DMS 273 treated with DMSO at 0.1 percent for 48 hours (cell line): ENCODE measurements around the gene TMEM238.
"Not testable (repeated sequence)": the region's sequence is repeated elsewhere in the genome, so short reads cannot be mapped to it uniquely, and the experiment has no call there.

ENCODE experiments used
- DNase-seq: peaks from one replicate; lab custom pipeline; 2025; lab: John Stamatoyannopoulos, UW

Gene TMEM238, protein sequence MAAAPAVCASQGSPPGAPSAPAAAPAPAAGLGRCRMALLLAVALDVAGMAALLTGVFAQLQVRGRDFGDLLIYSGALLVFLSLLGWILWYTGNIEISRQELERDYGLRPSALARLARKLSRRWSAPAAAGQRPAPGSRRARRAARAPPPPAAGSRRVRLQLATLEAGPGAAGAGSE

GRCh38 chr19:55384131-55384919 lies at the start of gene TMEM238:
TMEM238 (minus strand) TSS chr19:55384292; CDS start chr19:55384259, 33 bp downstream.
- no peak for DNase-seq

GRCh38 chr19:55433292-55433691 lies 49.2 kb upstream of the TMEM238 start:
- DNase-seq: no peak

DNA sequence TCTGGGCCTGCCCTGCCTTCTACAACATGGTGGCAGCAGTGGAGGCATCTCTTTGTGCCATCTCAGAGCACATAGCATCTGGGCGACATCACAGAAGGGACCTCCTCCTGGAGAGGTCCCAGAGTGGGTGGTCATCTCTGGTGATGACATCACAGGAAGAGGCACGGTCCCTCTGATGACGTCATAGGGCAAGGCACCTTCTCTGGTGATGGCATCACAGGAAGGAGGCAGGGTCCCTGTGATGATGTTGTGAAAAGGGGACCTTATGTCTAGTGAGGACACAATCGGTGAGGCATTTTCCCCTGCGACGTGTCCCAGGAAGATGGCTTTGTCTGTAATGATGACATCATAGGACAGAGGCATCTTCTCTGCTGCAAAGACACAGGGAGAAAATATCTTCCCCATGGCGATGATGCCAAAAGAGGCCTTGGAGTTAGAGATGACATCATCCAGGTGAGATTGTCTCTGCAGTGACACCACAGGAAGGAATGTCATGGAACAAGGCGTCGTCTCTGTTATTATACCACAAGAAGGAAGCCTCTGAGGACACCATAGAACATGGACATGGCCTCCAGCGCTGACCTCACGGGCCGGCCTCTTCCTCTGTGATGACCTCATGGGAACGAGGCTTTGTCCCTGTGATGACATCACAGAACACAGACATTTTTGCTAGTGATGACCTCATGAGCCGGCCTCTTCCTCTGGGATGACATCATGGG lies 48.3 kb upstream of the TMEM238 start:
- no peak for DNase-seq

DNA sequence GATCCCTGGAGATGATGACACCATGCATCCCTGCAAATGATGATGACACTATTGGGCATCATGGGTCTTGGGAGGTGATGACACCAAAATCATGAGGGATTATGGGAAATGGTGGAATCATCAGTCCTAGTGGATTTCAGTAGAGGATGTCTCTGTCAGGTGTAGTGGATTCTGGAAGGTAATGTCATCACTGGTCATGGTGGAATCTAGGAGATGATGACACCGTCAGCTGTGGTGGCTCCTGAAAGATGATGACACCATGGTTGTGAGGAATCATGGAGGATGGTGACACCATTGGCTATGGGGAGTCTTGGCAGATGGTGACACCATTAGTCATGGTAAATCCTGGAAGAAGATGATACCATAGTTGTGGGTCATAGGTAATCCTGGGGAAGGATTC lies 47.1 kb upstream of the TMEM238 start:
- DNase-seq: no peak

- DNase-seq: no peak
These were observed 42.0 kb upstream of the TMEM238 start for GRCh38 chr19:55426042-55426441.

GRCh38 chr19:55424518-55424917 lies 40.4 kb upstream of the TMEM238 start:
- DNase-seq: no peak

GRCh38 chr19:55423225-55424005 lies 39.3 kb upstream of the TMEM238 start:
- no peak for DNase-seq

DNA sequence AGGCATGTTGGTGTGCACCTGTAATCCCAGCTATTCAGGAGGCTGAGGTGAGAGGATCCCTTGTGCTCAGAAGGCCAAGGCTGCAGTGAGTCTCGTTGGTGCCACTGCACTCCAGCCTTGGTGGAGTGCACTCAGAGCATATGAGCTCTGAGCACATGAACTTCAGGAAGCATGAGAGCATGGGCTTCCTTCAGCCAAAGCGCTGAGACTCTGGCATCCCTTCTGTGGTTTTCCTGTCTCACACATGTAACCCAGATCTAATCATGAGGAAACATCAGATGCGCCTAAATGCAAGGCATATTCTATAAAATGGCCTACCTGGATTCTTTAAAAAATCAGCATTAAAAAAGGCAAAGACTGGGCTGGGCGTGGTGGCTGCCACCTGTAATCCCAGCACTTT lies 37.2 kb upstream of the TMEM238 start:
- DNase-seq: not testable (repeated sequence)

- no peak for DNase-seq
These were observed 35.6 kb upstream of the TMEM238 start for GRCh38 chr19:55419624-55420236.

DNA sequence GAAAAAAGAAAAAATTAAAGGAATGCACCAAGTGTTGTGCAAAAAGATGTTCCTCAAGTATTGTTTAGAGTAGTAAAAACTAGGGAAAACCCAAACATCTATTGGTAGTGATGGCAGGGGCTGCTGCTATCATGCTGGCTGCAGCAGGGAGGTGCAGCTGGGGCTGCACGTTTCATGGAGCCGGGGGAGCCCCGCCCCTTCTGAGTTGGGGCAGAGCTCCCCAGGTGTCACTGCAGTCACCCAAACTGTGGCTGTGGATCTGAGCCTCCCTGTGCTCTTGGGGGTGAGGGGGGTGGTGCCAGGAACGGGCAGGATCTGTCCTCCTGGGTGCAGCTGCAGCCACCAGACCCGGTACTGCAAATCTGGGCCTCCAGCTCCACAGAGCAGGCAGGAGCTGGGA lies 35.0 kb upstream of the TMEM238 start:
- DNase-seq: no peak

DNA sequence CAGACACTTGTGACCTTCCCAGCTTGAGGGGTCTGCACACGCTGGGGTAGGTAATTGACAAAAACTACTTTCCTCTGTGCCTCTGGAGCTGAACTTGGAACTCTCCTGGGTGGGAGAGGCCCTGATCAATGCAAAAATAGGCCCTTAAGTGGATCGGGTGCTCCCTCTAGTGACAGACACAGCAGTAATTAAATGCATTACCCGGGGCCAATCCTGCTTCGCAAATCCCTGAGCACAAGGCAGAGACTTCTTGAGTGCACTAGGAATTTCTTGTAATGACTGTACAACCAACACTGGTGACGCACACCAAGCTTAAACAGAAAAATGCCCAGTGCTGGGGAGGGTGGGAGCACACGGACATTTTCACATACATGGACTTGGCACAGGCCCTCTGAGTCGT lies 34.1 kb upstream of the TMEM238 start:
- DNase-seq: peak; percentile 26

DNA sequence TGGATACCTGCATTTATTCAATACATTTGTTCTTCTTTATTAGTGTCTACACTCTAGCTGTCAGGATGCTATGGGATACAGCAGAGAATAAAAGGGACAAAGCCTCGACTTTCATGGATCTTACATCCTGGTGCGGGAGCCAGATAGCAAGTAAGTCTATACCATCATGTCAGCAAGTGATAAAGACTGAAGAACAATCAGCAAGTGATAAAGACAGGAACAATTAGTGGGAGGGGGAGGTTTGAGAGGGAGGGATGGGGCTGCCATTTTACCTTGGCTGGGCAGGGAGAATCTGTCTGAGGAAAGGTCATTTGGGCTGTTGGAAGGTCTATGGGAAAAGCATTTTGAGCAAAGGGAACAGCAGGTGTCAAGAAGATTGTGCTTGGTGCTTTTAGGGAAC lies 26.1 kb upstream of the TMEM238 start:
- no peak for DNase-seq

GRCh38 chr19:55409179-55409578 lies 25.1 kb upstream of the TMEM238 start:
- not testable (repeated sequence) for DNase-seq

- no peak for DNase-seq
These were observed 24.4 kb upstream of the TMEM238 start for GRCh38 chr19:55408533-55408872.

GRCh38 chr19:55407800-55408532 lies 23.9 kb upstream of the TMEM238 start:
- DNase-seq: peak; percentile 98

GRCh38 chr19:55407550-55407799 lies 23.4 kb upstream of the TMEM238 start, which contains the start of gene UBE2S:
UBE2S (minus strand) TSS chr19:55407788; CDS start chr19:55407589, 199 bp downstream.
- not testable (repeated sequence) for DNase-seq

GRCh38 chr19:55406826-55407549 lies 22.9 kb upstream of the TMEM238 start:
- no peak for DNase-seq

GRCh38 chr19:55406091-55406825 lies 22.2 kb upstream of the TMEM238 start:
- DNase-seq: no peak

- DNase-seq: no peak
These were observed 21.5 kb upstream of the TMEM238 start for GRCh38 chr19:55405638-55406037.

- DNase-seq: no peak
These were observed 18.4 kb upstream of the TMEM238 start for GRCh38 chr19:55402509-55402908.
